D341Med (cell line): ENCODE data around the gene AFTPH.

ENCODE experiments used
- DNase-seq: peaks from one replicate; pipeline ENCODE4 v3.0.0; 2012; ENCODE audit warnings: low spot score

AFTPH gene

GRCh38 chr2:64523666-64524603 is at the start of gene AFTPH:
Gene AFTPH, plus strand, starts transcription at chr2:64524328. Its CDS starts 27,147 bp downstream, at chr2:64551475.
- peak; percentile 97 for DNase-seq

GRCh38 chr2:64474636-64475035 is 49.5 kb upstream of the AFTPH start:
- no peak for DNase-seq

GRCh38 chr2:64477037-64477436 is 47.1 kb upstream of the AFTPH start:
- DNase-seq: no peak

- DNase-seq: no peak
Observed at GRCh38 chr2:64477979-64478378, 46.1 kb upstream of the AFTPH start.

- DNase-seq: no peak
Observed at GRCh38 chr2:64478502-64479230, 45.5 kb upstream of the AFTPH start.

GRCh38 chr2:64479259-64480117 is 44.6 kb upstream of the AFTPH start:
- DNase-seq: no peak

- no peak for DNase-seq
Observed at GRCh38 chr2:64481665-64482064, 42.5 kb upstream of the AFTPH start.

- no peak for DNase-seq
Observed at GRCh38 chr2:64482243-64482642, 41.9 kb upstream of the AFTPH start.

- DNase-seq: no peak
Observed at GRCh38 chr2:64482765-64483504, 41.2 kb upstream of the AFTPH start.

GRCh38 chr2:64485331-64485730 is 38.8 kb upstream of the AFTPH start:
- DNase-seq: no peak

GRCh38 chr2:64485961-64486360 is 38.2 kb upstream of the AFTPH start:
- DNase-seq: no peak

GRCh38 chr2:64487256-64488049 is 36.7 kb upstream of the AFTPH start:
- DNase-seq: no peak

- DNase-seq: peak; percentile 77
Observed at GRCh38 chr2:64488050-64488974, 35.8 kb upstream of the AFTPH start.

GRCh38 chr2:64489081-64489751 is 34.9 kb upstream of the AFTPH start:
- no peak for DNase-seq

- no peak for DNase-seq
Observed at GRCh38 chr2:64491426-64491825, 32.7 kb upstream of the AFTPH start.

GRCh38 chr2:64492272-64492671 is 31.9 kb upstream of the AFTPH start:
- DNase-seq: no peak

GRCh38 chr2:64492821-64493220 is 31.3 kb upstream of the AFTPH start:
- no peak for DNase-seq

- no peak for DNase-seq
Observed at GRCh38 chr2:64493788-64494187, 30.3 kb upstream of the AFTPH start.

GRCh38 chr2:64498438-64498837 is 25.7 kb upstream of the AFTPH start:
- DNase-seq: no peak
